ENCODE measurements around the gene MAP2.

The MAP2 gene

GRCh38 chr2:209423562-209424198 is at the start of gene MAP2:
Gene MAP2, plus strand, starts transcription at chr2:209424047. Its CDS starts 229,124 bp downstream, at chr2:209653171.
- peak within 1 kb of the TSS; percentile 86 for H3K4me3 ChIP-seq (ENCODE audit: low read depth, low read length)
- no peak within 1 kb of the TSS for H3K27ac ChIP-seq
- peak; percentile 91 for TF ChIP-seq CTCF (IDR thresholded peaks at IDR 0.05; ENCODE audit: low read depth, low read length)
- no peaks in the 10 kb centered on the region for H3K27me3 ChIP-seq (ENCODE audit: insufficient read depth, low read depth, severe bottlenecking)
- peak; percentile 89 for DNase-seq
- H3K36me3 ChIP-seq: no peaks in the 10 kb centered on the region
- H3K9me3 ChIP-seq (ENCODE audit: severe bottlenecking): no peaks in the 10 kb centered on the region

- TF ChIP-seq CTCF (IDR thresholded peaks at IDR 0.05; ENCODE audit: low read depth, low read length): no peak
- no peak for DNase-seq
These were observed 47.2 kb upstream of the MAP2 start for GRCh38 chr2:209376686-209377085.

GRCh38 chr2:209380293-209380692 is 43.6 kb upstream of the MAP2 start:
- no peak overlapping the region for H3K27ac ChIP-seq
- no peaks in the 10 kb centered on the region for H3K36me3 ChIP-seq
- no peak overlapping the region for H3K4me3 ChIP-seq (ENCODE audit: low read depth, low read length)
- H3K27me3 ChIP-seq (ENCODE audit: insufficient read depth, low read depth, severe bottlenecking): no peaks in the 10 kb centered on the region
- H3K9me3 ChIP-seq (ENCODE audit: severe bottlenecking): no peaks in the 10 kb centered on the region
- no peak for DNase-seq
- TF ChIP-seq CTCF (IDR thresholded peaks at IDR 0.05; ENCODE audit: low read depth, low read length): no peak

More at GRCh38 chr2:209376686-209377085, 47.2 kb upstream of the MAP2 start:
- Histone ChIP-seq H3K36me3 (no peaks in the 10 kb centered on the region), H3K4me3 (ENCODE audit: low read depth, low read length) (no peak overlapping the region), H3K27ac (no peak overlapping the region), H3K9me3 (ENCODE audit: severe bottlenecking) (no peaks in the 10 kb centered on the region), H3K27me3 (ENCODE audit: insufficient read depth, low read depth, severe bottlenecking) (no peaks in the 10 kb centered on the region)

GRCh38 chr2:209381091-209381490 is 42.8 kb upstream of the MAP2 start:
- no peak for TF ChIP-seq CTCF (IDR thresholded peaks at IDR 0.05; ENCODE audit: low read depth, low read length)

GRCh38 chr2:209382775-209383174 is 41.1 kb upstream of the MAP2 start:
- DNase-seq: no peak

More at GRCh38 chr2:209381091-209381490, 42.8 kb upstream of the MAP2 start:
- H3K27ac ChIP-seq: no peak overlapping the region
- H3K36me3 ChIP-seq: no peaks in the 10 kb centered on the region
- no peaks in the 10 kb centered on the region for H3K9me3 ChIP-seq (ENCODE audit: severe bottlenecking)
- H3K27me3 ChIP-seq (ENCODE audit: insufficient read depth, low read depth, severe bottlenecking): no peaks in the 10 kb centered on the region
- DNase-seq: no peak
- no peak overlapping the region for H3K4me3 ChIP-seq (ENCODE audit: low read depth, low read length)

More at GRCh38 chr2:209382775-209383174, 41.1 kb upstream of the MAP2 start:
- Histone ChIP-seq H3K27ac (no peak overlapping the region), H3K36me3 (no peaks in the 10 kb centered on the region), H3K9me3 (ENCODE audit: severe bottlenecking) (no peaks in the 10 kb centered on the region), H3K27me3 (ENCODE audit: insufficient read depth, low read depth, severe bottlenecking) (no peaks in the 10 kb centered on the region), H3K4me3 (ENCODE audit: low read depth, low read length) (no peak overlapping the region)
- no peak for TF ChIP-seq CTCF (IDR thresholded peaks at IDR 0.05; ENCODE audit: low read depth, low read length)
